Metanephros (tissue), 1 donor: Measurements from ENCODE around the gene CYP2C19. TPM values are rescaled to one million over a fixed set of nuclear protein-coding genes. Genes with fewer than 3 reads are reported as not detected.

Experiments
- total RNA-seq: library from RNA; depleted of rRNA; stranded (reverse); fragments of >200 nt; gene quantifications from one replicate; pipeline ENCODE4 v1.2.3, GENCODE V29; 2014

Gene CYP2C19
- total RNA-seq, result 0.18 TPM

GRCh38 chr10:94762393-94762792, at the start of gene CYP2C19:
Gene CYP2C19, plus strand, starts transcription at chr10:94762681. Its CDS starts 25 bp downstream, at chr10:94762706.

Other genes starting within 250 kb of the CYP2C19 start
- gene HELLS, start 216.9 kb upstream of the CYP2C19 start, total RNA-seq, result 72.1 TPM
- gene CYP2C18, start 79.0 kb upstream of the CYP2C19 start, total RNA-seq, result 0.29 TPM
- 2.9 TPM for gene CYP2C9, start 176.0 kb downstream of the CYP2C19 start, total RNA-seq